Spleen (tissue), 11 donors: ENCODE results near the gene OLFML2B. TPM values are rescaled to one million over a fixed set of nuclear protein-coding genes. Genes with fewer than 3 reads are reported as not detected.

Experiments used
- DNase-seq: peaks from one replicate; pipeline ENCODE4 v3.0.0-alpha.2; 2020
- H3K27ac ChIP-seq, 8 donors: fragments of 200-600 bp; sonication (generic) in 7 of 8; 1 replicate in 4 of 8; 2 replicates in 4 of 8; pipeline versions ENCODE4 v1.5.0 to v1.8.0; 2016 to 2021; ENCODE audit warnings: inconsistent platforms in 4 of 8, mild to moderate bottlenecking in 4 of 8, moderate library complexity in 1 of 8
- H3K27me3 ChIP-seq, 7 donors: fragments of 200-600 bp; sonication (generic) in 6 of 7; replicated peaks in 1 of 7; 1 replicate in 4 of 7; 2 replicates in 3 of 7; pipeline versions ENCODE4 v1.5.0 to v1.8.0; 2016 to 2021; ENCODE audit warnings: inconsistent platforms in 3 of 7, mild to moderate bottlenecking in 1 of 7
- H3K36me3 ChIP-seq, 6 donors: fragments of 200-600 bp; sonication (generic) in 5 of 6; 1 replicate in 4 of 6; 2 replicates in 2 of 6; pipeline versions ENCODE4 v1.5.0 to v1.8.0; 2016 to 2021; ENCODE audit warnings: inconsistent platforms in 2 of 6
- H3K4me1 ChIP-seq, 6 donors: fragments of 200-600 bp; sonication (generic) in 5 of 6; 1 replicate in 3 of 6; 2 replicates in 3 of 6; pipeline versions ENCODE4 v1.5.0 to v1.8.0; 2016 to 2021; ENCODE audit warnings: inconsistent platforms in 3 of 6
- H3K4me3 ChIP-seq, 8 donors: fragments of 200-600 bp; sonication (generic) in 7 of 8; 1 replicate in 4 of 8; 2 replicates in 4 of 8; pipeline versions ENCODE4 v1.5.0 to v1.8.0; 2016 to 2021; ENCODE audit warnings: inconsistent platforms in 4 of 8, mild to moderate bottlenecking in 4 of 8, moderate library complexity in 2 of 8
- H3K9me3 ChIP-seq, 8 donors: fragments of 200-600 bp; sonication (generic) in 7 of 8; 1 replicate in 4 of 8; 2 replicates in 4 of 8; pipeline versions ENCODE4 v1.5.0 to v1.8.0; 2016 to 2021; ENCODE audit warnings: inconsistent platforms in 4 of 8
- POLR2A ChIP-seq, 3 donors: fragments of 450-650 bp; IDR thresholded peaks; one replicate each; pipeline ENCODE4 v1.5.1; 2017; ENCODE audit warnings: antibody characterized with exemption in 3 of 3, mild to moderate bottlenecking in 1 of 3
- POLR2AphosphoS5 ChIP-seq, 3 donors: sonication (generic); formaldehyde crosslinking; IDR thresholded peaks; one replicate each; pipeline ENCODE4 v1.5.1; 2017; ENCODE audit warnings: antibody characterized with exemption in 3 of 3
- WGBS, 5 donors: extraction: QIAGEN DNeasy Blood & Tissue Kit in 3 of 5; methylation state at CpG; one replicate each; pipeline versions ENCODE4 v1.1.5 to v1.1.7; 2013 to 2018; 5-methylcytosine and 5-hydroxymethylcytosine counted together
- intact Hi-C: fragments of 100-400 bp; cut with DNase I; formaldehyde crosslinking; loops from one replicate; pipeline ENCODE4 v1.15.0; 2023; ENCODE audit warnings: low total_unique reads
- polyA plus RNA-seq, 3 donors: library from polyadenylated mRNA; stranded (reverse); fragments of 200-250 nt; gene quantifications; one replicate each; pipeline ENCODE4 v1.2.1, GENCODE V29; 2013
- total RNA-seq, 7 donors: library from RNA; depleted of rRNA in 3 of 7; stranded (reverse); fragments of >200 nt in 3 of 7; fragmentation: NEBNext Ultra II Directional in 4 of 7; extraction: Animal tissue kit (Norgen Biotek cat#: 25700) in 4 of 7; gene quantifications; one replicate each; pipeline versions ENCODE4 v1.1.0 to v1.2.1, GENCODE V29; 2016 to 2021
- TF ChIP-seq, protein P1 (sequence below), 11 experiments: fragments of 200-600 bp in 7 of 11; fragments of 450-650 bp in 4 of 11; sonication (generic) in 4 of 11; IDR thresholded peaks in 8 of 11; conservative IDR thresholded peaks in 3 of 11; 1 replicate in 7 of 11; 2 replicates in 4 of 11; pipeline versions ENCODE4 v1.4.0 to v1.8.0; 2016 to 2021; ENCODE audit warnings: antibody characterized with exemption in 11 of 11, inconsistent platforms in 4 of 11, mild to moderate bottlenecking in 1 of 11
- donor health status: healthy with polysubstance abuse.
- donor health status: DM: no; HTN: no; CAD: no; lungs with moderate emphysema.
- donor health status: DM: no; HTN: no; CAD: no.
- donor health status: Bipolar disorder and iron deficiency.
- donor health status: healthy.
- donor health status: DM: no; HTN: no; CAD: no.
- donor health status: DM: yes; HTN: yes; CAD: no.

The OLFML2B gene
- total and polyA plus RNA-seq, 10 donors: 3.0 to 39.7 (median 15.0) TPM

DNA sequence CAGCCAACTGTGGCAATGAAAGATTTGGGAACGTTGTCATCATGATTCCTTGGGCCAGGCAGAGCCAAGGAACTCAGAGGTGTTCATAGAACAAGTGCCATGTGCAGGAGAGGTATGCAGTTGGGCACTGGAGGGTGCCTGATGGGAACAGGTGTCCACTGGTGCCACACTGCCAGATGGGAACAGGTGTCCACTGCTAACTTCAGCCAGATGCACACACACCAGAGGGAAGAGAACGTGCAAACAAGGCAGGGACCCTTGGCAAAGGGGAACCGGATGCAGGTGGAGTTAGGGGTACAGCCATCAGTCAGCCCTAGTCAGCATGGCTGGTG, 13.5 kb downstream of the OLFML2B start:
- Histone ChIP-seq H3K27ac (no peak overlapping the region), H3K9me3 (peaks cover 0 to 8% (median 4%) of the 10 kb centered on the region in 8 donors), H3K4me3 (no peak overlapping the region), H3K27me3 (peaks cover 0 to 15% (median 0%) of the 10 kb centered on the region in 7 donors), H3K4me1 (no peaks in the 10 kb centered on the region), H3K36me3 (no peaks in the 10 kb centered on the region)
- 76 to 91% (median 81%) methylated on average over 3 of the region's 3 CpGs for WGBS, 5 donors
- no peak for DNase-seq
- intact Hi-C loops: no loop called here
- TF ChIP-seq, protein P1, sequence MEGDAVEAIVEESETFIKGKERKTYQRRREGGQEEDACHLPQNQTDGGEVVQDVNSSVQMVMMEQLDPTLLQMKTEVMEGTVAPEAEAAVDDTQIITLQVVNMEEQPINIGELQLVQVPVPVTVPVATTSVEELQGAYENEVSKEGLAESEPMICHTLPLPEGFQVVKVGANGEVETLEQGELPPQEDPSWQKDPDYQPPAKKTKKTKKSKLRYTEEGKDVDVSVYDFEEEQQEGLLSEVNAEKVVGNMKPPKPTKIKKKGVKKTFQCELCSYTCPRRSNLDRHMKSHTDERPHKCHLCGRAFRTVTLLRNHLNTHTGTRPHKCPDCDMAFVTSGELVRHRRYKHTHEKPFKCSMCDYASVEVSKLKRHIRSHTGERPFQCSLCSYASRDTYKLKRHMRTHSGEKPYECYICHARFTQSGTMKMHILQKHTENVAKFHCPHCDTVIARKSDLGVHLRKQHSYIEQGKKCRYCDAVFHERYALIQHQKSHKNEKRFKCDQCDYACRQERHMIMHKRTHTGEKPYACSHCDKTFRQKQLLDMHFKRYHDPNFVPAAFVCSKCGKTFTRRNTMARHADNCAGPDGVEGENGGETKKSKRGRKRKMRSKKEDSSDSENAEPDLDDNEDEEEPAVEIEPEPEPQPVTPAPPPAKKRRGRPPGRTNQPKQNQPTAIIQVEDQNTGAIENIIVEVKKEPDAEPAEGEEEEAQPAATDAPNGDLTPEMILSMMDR (IDR thresholded peaks at IDR 0.05 in 8 of 11, conservative IDR thresholded peaks at IDR 0.05 in 3 of 11): no peak
- TF ChIP-seq POLR2AphosphoS5 (IDR thresholded peaks at IDR 0.05) (no peak), POLR2A (IDR thresholded peaks at IDR 0.05) (no peak)

DNA sequence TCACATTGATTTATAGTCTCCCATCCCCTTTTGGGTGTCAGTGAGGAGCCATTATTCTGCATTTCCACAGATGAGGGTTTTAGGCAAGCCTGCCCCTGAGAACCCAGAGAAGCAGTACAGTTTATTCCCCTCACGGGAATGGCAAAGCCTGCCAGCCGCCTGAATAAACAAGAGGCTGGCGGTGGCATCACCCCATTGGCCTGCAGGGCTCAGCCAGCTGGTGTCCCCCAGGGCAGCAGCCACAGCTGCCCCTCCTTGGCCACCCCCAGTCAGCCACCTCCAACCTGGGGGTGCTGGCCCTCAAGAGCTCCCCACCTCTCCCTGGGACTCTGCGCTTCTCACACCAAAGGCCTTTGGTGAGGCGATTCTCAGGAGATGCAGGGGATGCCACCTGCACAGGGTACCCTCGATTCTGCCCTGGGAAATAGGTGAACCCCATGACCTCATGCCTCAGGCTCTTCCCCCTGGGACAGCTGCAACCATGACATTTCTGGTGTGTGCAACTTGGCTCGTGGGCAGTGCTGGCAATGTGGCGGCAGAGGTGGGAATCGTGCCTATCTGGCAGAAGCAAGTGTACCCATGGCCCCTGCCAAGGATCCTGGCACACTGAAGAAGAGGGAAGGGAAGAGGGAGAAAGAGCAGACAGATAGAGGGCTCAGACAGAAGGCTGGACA, 14.0 kb downstream of the OLFML2B start:
- H3K4me1 ChIP-seq: no peaks in the 10 kb centered on the region
- TF ChIP-seq POLR2AphosphoS5 (IDR thresholded peaks at IDR 0.05): no peak
- TF ChIP-seq, protein P1 (IDR thresholded peaks at IDR 0.05 in 8 of 11, conservative IDR thresholded peaks at IDR 0.05 in 3 of 11): no peak
- TF ChIP-seq POLR2A (IDR thresholded peaks at IDR 0.05): no peak
- H3K36me3 ChIP-seq: no peaks in the 10 kb centered on the region
- DNase-seq: no peak
- intact Hi-C loops: no loop called here
- peaks cover 0 to 20% (median 0%) of the 10 kb centered on the region in 7 donors for H3K27me3 ChIP-seq
- H3K4me3 ChIP-seq: no peak overlapping the region
- H3K27ac ChIP-seq: no peak overlapping the region
- peaks cover 0 to 8% (median 4%) of the 10 kb centered on the region in 8 donors for H3K9me3 ChIP-seq
- 76 to 86% (median 79%) methylated on average over 7 to 9 of the region's 9 CpGs for WGBS, 5 donors

DNA sequence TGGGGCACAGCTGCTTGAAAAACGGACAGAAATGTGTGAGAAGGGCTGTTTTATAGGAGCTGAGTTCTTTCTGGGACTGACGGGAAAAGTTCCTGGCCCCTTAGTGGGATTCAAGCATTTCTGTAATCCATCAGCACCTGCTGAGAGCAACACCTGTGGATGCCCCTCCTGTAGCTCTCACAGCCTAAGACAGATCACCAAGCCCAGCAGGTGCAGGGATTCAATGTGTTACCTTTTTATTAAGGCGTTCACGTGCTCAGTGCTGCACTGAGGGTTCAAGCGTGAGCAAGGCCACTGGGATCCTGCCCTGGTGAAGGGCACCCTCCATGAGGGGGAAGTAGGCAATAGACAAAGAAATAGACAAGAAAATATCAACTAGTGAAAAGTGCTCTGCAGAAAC, 14.9 kb downstream of the OLFML2B start:
- intact Hi-C loops: no loop called here
- H3K4me1 ChIP-seq: no peaks in the 10 kb centered on the region
- WGBS, 5 donors: 79 to 90% (median 85%) methylated on average over 5 of the region's 5 CpGs
- H3K27me3 ChIP-seq: peaks cover 0 to 28% (median 0%) of the 10 kb centered on the region in 7 donors
- H3K9me3 ChIP-seq: peaks cover 0 to 8% (median 4%) of the 10 kb centered on the region in 8 donors
- no peaks in the 10 kb centered on the region for H3K36me3 ChIP-seq
- no peak overlapping the region for H3K4me3 ChIP-seq
- H3K27ac ChIP-seq: no peak overlapping the region
- TF ChIP-seq, protein P1 (IDR thresholded peaks at IDR 0.05 in 8 of 11, conservative IDR thresholded peaks at IDR 0.05 in 3 of 11): no peak
- TF ChIP-seq POLR2AphosphoS5 (IDR thresholded peaks at IDR 0.05) (no peak), POLR2A (IDR thresholded peaks at IDR 0.05) (no peak)
- DNase-seq: no peak

DNA sequence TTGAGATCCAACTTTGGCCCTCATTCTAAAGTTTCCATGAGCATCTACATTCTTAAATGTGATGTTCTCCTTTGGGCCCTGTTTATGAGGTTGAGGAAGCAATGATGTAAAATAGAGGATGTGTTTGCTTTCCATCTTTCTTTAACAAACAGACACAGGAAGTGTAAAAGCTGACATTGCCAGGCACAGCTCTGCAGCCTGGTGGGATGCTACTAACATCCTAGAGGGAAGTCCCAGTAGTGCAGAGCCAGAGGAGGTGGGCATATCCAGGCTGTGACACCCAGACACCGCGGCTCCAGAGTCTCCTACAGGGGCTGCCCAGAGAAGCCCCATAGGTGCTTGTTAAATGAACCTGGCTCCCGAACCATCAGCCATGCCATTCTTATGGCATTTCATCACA, 16.2 kb downstream of the OLFML2B start:
- H3K9me3 ChIP-seq: no peaks in the 10 kb centered on the region
- no peak overlapping the region for H3K4me3 ChIP-seq
- intact Hi-C loops: no loop called here
- H3K4me1 ChIP-seq: no peaks in the 10 kb centered on the region
- peaks cover 0 to 42% (median 0%) of the 10 kb centered on the region in 7 donors for H3K27me3 ChIP-seq
- TF ChIP-seq POLR2A (IDR thresholded peaks at IDR 0.05) (no peak), POLR2AphosphoS5 (IDR thresholded peaks at IDR 0.05) (no peak)
- TF ChIP-seq, protein P1 (IDR thresholded peaks at IDR 0.05 in 8 of 11, conservative IDR thresholded peaks at IDR 0.05 in 3 of 11): no peak
- no peak overlapping the region for H3K27ac ChIP-seq
- no peaks in the 10 kb centered on the region for H3K36me3 ChIP-seq
- no peak for DNase-seq
- 89 to 96% (median 92%) methylated on average over 3 of the region's 3 CpGs for WGBS, 5 donors
